HT1080 (cell line): ENCODE results near the gene CDC6. TPM values are rescaled to one million over a fixed set of nuclear protein-coding genes. Genes with fewer than 3 reads are reported as not detected.
"Not testable (repeated sequence)": the region's sequence is repeated elsewhere in the genome, so short reads cannot be mapped to it uniquely, and the experiment has no call there.

ENCODE experiments used
- DNase-seq: peaks from one replicate; pipeline ENCODE4 v3.0.0-alpha.2; 2015; ENCODE audit warnings: low read depth
- total RNA-seq: library from RNA; depleted of rRNA; stranded (reverse); fragments of >200 nt; shearing (Covaris generic); gene quantifications from 2 replicates; pipeline ENCODE4 v1.2.3, GENCODE V29; 2014

The CDC6 gene
- total RNA-seq, 1 experiment from 2014 or later: 57.6 TPM

GRCh38 chr17:40286473-40286872 lies 1.2 kb upstream of the CDC6 start:
- DNase-seq: no peak

GRCh38 chr17:40287159-40287493 lies 553 bp upstream of the CDC6 start:
- DNase-seq: no peak

GRCh38 chr17:40290629-40291280 lies 3.1 kb downstream of the CDC6 start:
- peak; percentile 84 for DNase-seq

- no peak for DNase-seq
Measured at GRCh38 chr17:40291281-40291664, 3.6 kb downstream of the CDC6 start.

- no peak for DNase-seq
Measured at GRCh38 chr17:40293363-40293762, 5.7 kb downstream of the CDC6 start.

- DNase-seq: no peak
Measured at GRCh38 chr17:40295488-40296436, 8.1 kb downstream of the CDC6 start.

GRCh38 chr17:40297511-40297910 lies 9.8 kb downstream of the CDC6 start:
- DNase-seq: no peak

- no peak for DNase-seq
Measured at GRCh38 chr17:40298726-40299125, 11.0 kb downstream of the CDC6 start.

- not testable (repeated sequence) for DNase-seq
Measured at GRCh38 chr17:40299159-40299757, 11.6 kb downstream of the CDC6 start.

GRCh38 chr17:40301315-40301714 lies 13.6 kb downstream of the CDC6 start:
- no peak for DNase-seq

GRCh38 chr17:40303009-40303657 lies 15.5 kb downstream of the CDC6 start:
- DNase-seq: peak; percentile 66

- no peak for DNase-seq
Measured at GRCh38 chr17:40303708-40304551, 16.3 kb downstream of the CDC6 start.

GRCh38 chr17:40304552-40304863 lies 16.8 kb downstream of the CDC6 start:
- DNase-seq: peak; percentile 52

- not testable (repeated sequence) for DNase-seq
Measured at GRCh38 chr17:40304866-40305265, 17.2 kb downstream of the CDC6 start.

- DNase-seq: no peak
Measured at GRCh38 chr17:40306395-40306794, 18.7 kb downstream of the CDC6 start.

- DNase-seq: no peak
Measured at GRCh38 chr17:40307001-40307730, 19.5 kb downstream of the CDC6 start.

GRCh38 chr17:40307740-40308239 lies 20.1 kb downstream of the CDC6 start:
- no peak for DNase-seq

GRCh38 chr17:40309031-40309948 lies 21.6 kb downstream of the CDC6 start, which contains the start of gene RARA:
RARA (plus strand) TSS chr17:40309180; CDS start chr17:40331219, 22,039 bp downstream.
- no peak for DNase-seq

- no peak for DNase-seq
Measured at GRCh38 chr17:40309949-40310510, 22.4 kb downstream of the CDC6 start.
